ENCODE results near the gene STARD4. TPM values are rescaled to one million over a fixed set of nuclear protein-coding genes. Genes with fewer than 3 reads are reported as not detected.

STARD4 gene
- total and polyA plus RNA-seq, 2 of the 13 experiments (the other 11 are each of a cell fraction or from before 2014, with no cell fraction given) = 27.4 to 66.9 TPM

DNA sequence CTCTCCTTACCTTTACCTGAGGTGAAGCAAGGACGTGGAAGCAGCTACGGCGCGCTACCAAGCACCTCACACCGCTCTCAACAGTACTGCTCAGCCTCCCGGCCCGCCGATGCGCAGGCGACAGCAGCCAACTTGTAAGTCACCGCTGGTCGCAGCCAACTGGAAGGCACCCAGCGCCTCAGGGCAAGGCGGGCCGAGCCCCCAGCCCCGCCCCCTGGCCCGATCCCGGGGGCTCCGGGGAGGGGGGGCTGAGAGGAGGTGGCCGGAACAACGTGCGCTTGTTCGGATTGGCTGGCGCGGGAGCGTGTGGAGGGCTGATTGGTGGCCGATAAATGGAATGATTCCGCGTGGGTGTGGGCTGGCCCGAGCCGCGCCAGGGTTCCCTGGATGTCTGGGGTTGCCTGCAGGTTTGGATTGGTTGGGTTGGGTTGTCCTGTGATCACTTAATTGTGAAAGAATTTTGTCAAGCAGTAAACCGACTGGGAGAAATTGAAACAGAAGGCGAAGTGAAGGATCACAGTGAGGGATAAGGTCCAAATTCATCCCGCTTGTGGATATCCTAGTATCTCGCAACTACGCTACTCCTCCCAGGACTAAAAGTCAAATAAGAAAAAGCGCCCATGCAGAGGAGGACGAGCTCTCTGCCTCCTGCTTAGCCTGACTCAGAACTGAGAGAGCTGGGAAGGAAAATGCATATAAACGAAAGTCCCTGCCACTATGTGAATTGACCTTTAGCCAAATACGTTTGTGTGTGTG, at the start of gene STARD4 (continued):
- TF ChIP-seq ZNF761 (CRISPR knock-in tag; conservative IDR thresholded peaks at IDR 0.05) (0 out of 2 replicates have a peak, but pooled peaks have one; percentile 26), MXI1 (IDR thresholded peaks at IDR 0.05; ENCODE audit: borderline replicate concordance, low read depth, low read length) (peak; percentile 33; the same call in 1 of the 3 replicates), FIP1L1 (IDR thresholded peaks at IDR 0.05; ENCODE audit: borderline replicate concordance, insufficient read depth, low read depth, low read length) (no peak), TBP (CRISPR knock-in tag; IDR thresholded peaks at IDR 0.05) (0 out of 2 replicates have a peak, but pooled peaks have one; percentile 69), SIX4 (CRISPR knock-in tag; IDR thresholded peaks at IDR 0.05) (no peak; the same call in 1 of the 2 replicates), ZNF557 (CRISPR knock-in tag; IDR thresholded peaks at IDR 0.05) (peak; percentile 23; the same call in 1 of the 2 replicates), STAT5B (CRISPR knock-in tag; IDR thresholded peaks at IDR 0.05) (0 out of 2 replicates have a peak, but pooled peaks have one; percentile 24), ZNF563 (CRISPR knock-in tag; IDR thresholded peaks at IDR 0.05) (0 out of 2 replicates have a peak, but pooled peaks have one; percentile 23)
- TF ChIP-seq, protein P1, sequence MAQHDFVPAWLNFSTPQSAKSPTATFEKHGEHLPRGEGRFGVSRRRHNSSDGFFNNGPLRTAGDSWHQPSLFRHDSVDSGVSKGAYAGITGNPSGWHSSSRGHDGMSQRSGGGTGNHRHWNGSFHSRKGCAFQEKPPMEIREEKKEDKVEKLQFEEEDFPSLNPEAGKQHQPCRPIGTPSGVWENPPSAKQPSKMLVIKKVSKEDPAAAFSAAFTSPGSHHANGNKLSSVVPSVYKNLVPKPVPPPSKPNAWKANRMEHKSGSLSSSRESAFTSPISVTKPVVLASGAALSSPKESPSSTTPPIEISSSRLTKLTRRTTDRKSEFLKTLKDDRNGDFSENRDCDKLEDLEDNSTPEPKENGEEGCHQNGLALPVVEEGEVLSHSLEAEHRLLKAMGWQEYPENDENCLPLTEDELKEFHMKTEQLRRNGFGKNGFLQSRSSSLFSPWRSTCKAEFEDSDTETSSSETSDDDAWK (CRISPR knock-in tag; IDR thresholded peaks at IDR 0.05) = no peak
- TF ChIP-seq, protein P2, sequence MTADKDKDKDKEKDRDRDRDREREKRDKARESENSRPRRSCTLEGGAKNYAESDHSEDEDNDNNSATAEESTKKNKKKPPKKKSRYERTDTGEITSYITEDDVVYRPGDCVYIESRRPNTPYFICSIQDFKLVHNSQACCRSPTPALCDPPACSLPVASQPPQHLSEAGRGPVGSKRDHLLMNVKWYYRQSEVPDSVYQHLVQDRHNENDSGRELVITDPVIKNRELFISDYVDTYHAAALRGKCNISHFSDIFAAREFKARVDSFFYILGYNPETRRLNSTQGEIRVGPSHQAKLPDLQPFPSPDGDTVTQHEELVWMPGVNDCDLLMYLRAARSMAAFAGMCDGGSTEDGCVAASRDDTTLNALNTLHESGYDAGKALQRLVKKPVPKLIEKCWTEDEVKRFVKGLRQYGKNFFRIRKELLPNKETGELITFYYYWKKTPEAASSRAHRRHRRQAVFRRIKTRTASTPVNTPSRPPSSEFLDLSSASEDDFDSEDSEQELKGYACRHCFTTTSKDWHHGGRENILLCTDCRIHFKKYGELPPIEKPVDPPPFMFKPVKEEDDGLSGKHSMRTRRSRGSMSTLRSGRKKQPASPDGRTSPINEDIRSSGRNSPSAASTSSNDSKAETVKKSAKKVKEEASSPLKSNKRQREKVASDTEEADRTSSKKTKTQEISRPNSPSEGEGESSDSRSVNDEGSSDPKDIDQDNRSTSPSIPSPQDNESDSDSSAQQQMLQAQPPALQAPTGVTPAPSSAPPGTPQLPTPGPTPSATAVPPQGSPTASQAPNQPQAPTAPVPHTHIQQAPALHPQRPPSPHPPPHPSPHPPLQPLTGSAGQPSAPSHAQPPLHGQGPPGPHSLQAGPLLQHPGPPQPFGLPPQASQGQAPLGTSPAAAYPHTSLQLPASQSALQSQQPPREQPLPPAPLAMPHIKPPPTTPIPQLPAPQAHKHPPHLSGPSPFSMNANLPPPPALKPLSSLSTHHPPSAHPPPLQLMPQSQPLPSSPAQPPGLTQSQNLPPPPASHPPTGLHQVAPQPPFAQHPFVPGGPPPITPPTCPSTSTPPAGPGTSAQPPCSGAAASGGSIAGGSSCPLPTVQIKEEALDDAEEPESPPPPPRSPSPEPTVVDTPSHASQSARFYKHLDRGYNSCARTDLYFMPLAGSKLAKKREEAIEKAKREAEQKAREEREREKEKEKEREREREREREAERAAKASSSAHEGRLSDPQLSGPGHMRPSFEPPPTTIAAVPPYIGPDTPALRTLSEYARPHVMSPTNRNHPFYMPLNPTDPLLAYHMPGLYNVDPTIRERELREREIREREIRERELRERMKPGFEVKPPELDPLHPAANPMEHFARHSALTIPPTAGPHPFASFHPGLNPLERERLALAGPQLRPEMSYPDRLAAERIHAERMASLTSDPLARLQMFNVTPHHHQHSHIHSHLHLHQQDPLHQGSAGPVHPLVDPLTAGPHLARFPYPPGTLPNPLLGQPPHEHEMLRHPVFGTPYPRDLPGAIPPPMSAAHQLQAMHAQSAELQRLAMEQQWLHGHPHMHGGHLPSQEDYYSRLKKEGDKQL (CRISPR knock-in tag; IDR thresholded peaks at IDR 0.05; ENCODE audit: low read depth) = 0 out of 2 replicates have a peak, but pooled peaks have one; percentile 24
- TF ChIP-seq, protein P3, sequence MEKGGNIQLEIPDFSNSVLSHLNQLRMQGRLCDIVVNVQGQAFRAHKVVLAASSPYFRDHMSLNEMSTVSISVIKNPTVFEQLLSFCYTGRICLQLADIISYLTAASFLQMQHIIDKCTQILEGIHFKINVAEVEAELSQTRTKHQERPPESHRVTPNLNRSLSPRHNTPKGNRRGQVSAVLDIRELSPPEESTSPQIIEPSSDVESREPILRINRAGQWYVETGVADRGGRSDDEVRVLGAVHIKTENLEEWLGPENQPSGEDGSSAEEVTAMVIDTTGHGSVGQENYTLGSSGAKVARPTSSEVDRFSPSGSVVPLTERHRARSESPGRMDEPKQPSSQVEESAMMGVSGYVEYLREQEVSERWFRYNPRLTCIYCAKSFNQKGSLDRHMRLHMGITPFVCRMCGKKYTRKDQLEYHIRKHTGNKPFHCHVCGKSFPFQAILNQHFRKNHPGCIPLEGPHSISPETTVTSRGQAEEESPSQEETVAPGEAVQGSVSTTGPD (CRISPR knock-in tag; IDR thresholded peaks at IDR 0.05) = peak; percentile 24; the same call in 1 of the 2 replicates
